Mesothelial cell of epicardium (in vitro differentiated cells): Measurements from ENCODE around the gene CACNG7. TPM values are rescaled to one million over a fixed set of nuclear protein-coding genes. Genes with fewer than 3 reads are reported as not detected.

ENCODE experiments used
- DNase-seq, 2 experiments: peaks; one replicate each; pipeline ENCODE4 v3.0.0; 2021; ENCODE audit warnings: low spot score in 2 of 2; ENCODE audit not compliant: unreplicated experiment in 2 of 2
- H3K27ac Mint-ChIP-seq: 2 replicates; pipeline ENCODE4 v1.8.0; 2021; ENCODE audit warnings: mixed read lengths
- H3K27me3 Mint-ChIP-seq: 2 replicates; pipeline ENCODE4 v1.8.0; 2021; ENCODE audit warnings: low read depth, mixed read lengths
- H3K36me3 Mint-ChIP-seq: 2 replicates; pipeline ENCODE4 v1.8.0; 2021; ENCODE audit warnings: mixed read lengths
- H3K4me1 Mint-ChIP-seq: 2 replicates; pipeline ENCODE4 v1.8.0; 2021; ENCODE audit warnings: mixed read lengths
- H3K4me3 Mint-ChIP-seq: 2 replicates; pipeline ENCODE4 v1.8.0; 2021; ENCODE audit warnings: mild to moderate bottlenecking, moderate library complexity, mixed read lengths
- H3K9me3 Mint-ChIP-seq: 2 replicates; pipeline ENCODE4 v1.8.0; 2021; ENCODE audit warnings: mixed read lengths
- CTCF ChIP-seq: fragments of 200-600 bp; sonication (generic); IDR thresholded peaks from one replicate; pipeline ENCODE4 v1.5.0; 2021; ENCODE audit warnings: antibody characterized with exemption; ENCODE audit not compliant: unreplicated experiment
- total RNA-seq: library from RNA; stranded (reverse); gene quantifications from 3 replicates; pipeline ENCODE4 v1.2.1, GENCODE V29; 2021

The CACNG7 gene
- total RNA-seq, 1 donor from 2014 or later, result 0.76 TPM

- Mint-ChIP-seq H3K4me1 (peaks cover 30% of the 10 kb centered on the region), H3K27ac (peak overlapping the region; percentile 52), H3K36me3 (peaks cover 26% of the 10 kb centered on the region), H3K4me3 (peak overlapping the region; percentile 72), H3K9me3 (no peaks in the 10 kb centered on the region), H3K27me3 (no peaks in the 10 kb centered on the region)
- no peak for DNase-seq
- no peak for TF ChIP-seq CTCF
Observed at GRCh38 chr19:53871454-53871853, 37.6 kb upstream of the CACNG7 start.

GRCh38 chr19:53872762-53873161, 36.3 kb upstream of the CACNG7 start:
- H3K9me3 Mint-ChIP-seq, result no peaks in the 10 kb centered on the region
- DNase-seq, result no peak
- H3K36me3 Mint-ChIP-seq, result peaks cover 33% of the 10 kb centered on the region
- TF ChIP-seq CTCF, result no peak
- H3K27me3 Mint-ChIP-seq, result no peaks in the 10 kb centered on the region
- no peak overlapping the region for H3K27ac Mint-ChIP-seq
- peaks cover 31% of the 10 kb centered on the region for H3K4me1 Mint-ChIP-seq
- H3K4me3 Mint-ChIP-seq, result no peak overlapping the region

DNA sequence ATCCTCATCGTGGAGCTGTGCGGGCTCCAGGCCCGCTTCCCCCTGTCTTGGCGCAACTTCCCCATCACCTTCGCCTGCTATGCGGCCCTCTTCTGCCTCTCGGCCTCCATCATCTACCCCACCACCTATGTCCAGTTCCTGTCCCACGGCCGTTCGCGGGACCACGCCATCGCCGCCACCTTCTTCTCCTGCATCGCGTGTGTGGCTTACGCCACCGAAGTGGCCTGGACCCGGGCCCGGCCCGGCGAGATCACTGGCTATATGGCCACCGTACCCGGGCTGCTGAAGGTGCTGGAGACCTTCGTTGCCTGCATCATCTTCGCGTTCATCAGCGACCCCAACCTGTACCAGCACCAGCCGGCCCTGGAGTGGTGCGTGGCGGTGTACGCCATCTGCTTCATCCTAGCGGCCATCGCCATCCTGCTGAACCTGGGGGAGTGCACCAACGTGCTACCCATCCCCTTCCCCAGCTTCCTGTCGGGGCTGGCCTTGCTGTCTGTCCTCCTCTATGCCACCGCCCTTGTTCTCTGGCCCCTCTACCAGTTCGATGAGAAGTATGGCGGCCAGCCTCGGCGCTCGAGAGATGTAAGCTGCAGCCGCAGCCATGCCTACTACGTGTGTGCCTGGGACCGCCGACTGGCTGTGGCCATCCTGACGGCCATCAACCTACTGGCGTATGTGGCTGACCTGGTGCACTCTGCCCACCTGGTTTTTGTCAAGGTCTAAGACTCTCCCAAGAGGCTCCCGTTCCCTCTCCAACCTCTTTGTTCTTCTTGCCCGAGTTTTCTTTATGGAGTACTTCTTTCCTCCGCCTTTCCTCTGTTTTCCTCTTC, 35.1 kb upstream of the CACNG7 start:
- H3K27ac Mint-ChIP-seq, result peak overlapping the region; percentile 49
- no peaks in the 10 kb centered on the region for H3K9me3 Mint-ChIP-seq
- peak overlapping the region; percentile 3 for H3K4me3 Mint-ChIP-seq
- no peaks in the 10 kb centered on the region for H3K27me3 Mint-ChIP-seq
- peaks cover 35% of the 10 kb centered on the region for H3K4me1 Mint-ChIP-seq
- DNase-seq, result no peak
- H3K36me3 Mint-ChIP-seq, result peaks cover 33% of the 10 kb centered on the region
- TF ChIP-seq CTCF, result no peak

- no peak for TF ChIP-seq CTCF
- Mint-ChIP-seq H3K27ac (peak overlapping the region; percentile 49), H3K4me3 (peak overlapping the region; percentile 3), H3K4me1 (peaks cover 36% of the 10 kb centered on the region), H3K27me3 (no peaks in the 10 kb centered on the region), H3K9me3 (no peaks in the 10 kb centered on the region), H3K36me3 (peaks cover 33% of the 10 kb centered on the region)
- DNase-seq, result no peak
Observed at GRCh38 chr19:53874606-53874990, 34.5 kb upstream of the CACNG7 start.

DNA sequence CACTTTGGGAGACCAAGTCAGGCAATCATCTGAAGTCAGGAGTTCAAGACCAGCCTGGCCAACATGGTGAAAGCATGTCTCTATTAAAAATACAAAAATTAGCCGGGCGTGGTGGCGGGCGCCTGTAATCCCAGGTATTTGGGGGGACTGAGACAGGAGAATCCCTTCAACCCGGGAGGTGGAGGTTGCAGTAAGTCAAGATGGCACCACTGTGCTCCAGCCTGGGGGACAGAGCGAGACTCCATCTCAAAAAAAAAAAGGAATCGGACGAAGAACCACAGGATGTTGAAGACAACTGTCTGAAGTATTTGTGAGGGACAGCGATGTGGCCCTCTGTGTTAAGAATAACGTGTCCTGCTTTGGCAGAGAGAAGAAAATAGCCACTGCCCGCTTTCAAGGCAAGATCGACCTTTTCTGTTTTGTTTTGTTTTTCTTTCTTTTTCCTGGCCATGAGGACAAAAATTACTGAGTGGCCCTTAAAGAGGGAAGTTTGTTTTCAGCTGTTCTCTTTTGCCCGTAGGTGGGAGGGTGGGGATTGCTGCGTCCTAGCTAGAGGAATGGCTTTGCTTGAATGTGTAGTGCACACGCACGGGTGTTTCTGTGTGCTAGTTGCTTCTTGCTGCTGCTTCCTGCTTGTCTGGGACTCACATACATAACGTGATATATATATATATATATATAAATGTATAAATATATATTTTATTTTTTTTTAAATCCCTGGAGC, 33.3 kb upstream of the CACNG7 start:
- Mint-ChIP-seq H3K4me3 (no peak overlapping the region), H3K9me3 (no peaks in the 10 kb centered on the region), H3K36me3 (peaks cover 33% of the 10 kb centered on the region), H3K4me1 (peaks cover 32% of the 10 kb centered on the region), H3K27ac (peak overlapping the region; percentile 47), H3K27me3 (no peaks in the 10 kb centered on the region)
- no peak for TF ChIP-seq CTCF
- no peak for DNase-seq
